Cortex of kidney (tissue), 1 donor: ENCODE data around the gene CYP4F22.
"Not testable (repeated sequence)": the region's sequence is repeated elsewhere in the genome, so short reads cannot be mapped to it uniquely, and the experiment has no call there.

Source experiments
- DNase-seq: peaks from one replicate; lab custom pipeline; 2025; lab: John Stamatoyannopoulos, UW

CYP4F22 gene

GRCh38 chr19:15488489-15489226 is 19.7 kb upstream of the CYP4F22 start:
- no peak for DNase-seq

DNA sequence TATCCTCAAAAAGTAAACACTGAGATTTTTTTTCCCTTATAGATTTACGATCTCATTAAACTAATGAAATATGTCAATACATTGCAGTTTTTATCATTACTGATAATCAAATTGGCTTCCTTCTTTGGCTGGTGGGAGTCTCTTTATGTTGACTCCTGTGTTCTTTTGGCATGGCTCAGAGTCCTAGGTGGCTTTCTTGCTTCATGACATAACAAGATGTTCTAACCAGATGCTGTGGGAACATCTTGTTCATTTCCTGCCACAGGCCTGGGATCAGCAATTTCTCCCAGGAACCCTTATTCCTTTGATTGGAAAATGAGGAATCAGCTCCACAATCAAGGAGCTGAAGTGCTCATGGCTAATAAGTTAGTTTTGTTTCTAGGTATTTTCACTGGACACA is 13.2 kb upstream of the CYP4F22 start:
- no peak for DNase-seq

DNA sequence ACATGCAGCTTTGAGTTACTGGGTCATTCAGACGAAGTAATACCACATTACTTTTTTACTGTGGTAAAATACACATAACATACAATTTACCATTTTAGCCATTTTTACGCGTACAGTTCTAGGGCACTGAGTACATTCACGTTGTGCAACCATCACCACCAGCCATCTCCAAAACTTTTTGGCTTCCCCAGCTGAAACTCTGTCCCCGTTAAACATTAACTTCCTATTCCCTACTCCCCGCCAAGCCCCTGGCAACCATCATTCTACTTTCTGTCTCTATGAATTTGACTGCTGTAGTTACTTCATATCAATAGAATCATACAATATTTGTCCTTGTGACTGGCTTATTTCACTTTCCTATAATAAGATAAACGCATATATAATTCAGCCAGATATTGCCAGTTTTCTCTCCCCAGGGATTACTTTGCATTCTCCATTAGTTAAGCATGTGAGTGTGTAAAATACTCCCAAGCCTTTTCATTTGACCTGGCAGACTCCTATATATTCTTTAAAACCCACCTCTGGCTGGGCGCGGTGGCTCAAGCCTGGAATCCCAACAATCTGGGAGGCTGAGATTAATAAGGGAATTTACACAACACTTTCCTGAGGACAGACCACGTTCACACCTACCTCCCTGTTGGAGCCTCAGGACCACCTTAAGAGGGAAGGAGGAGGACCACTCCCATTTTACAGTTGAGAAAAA is 10.0 kb upstream of the CYP4F22 start:
- no peak for DNase-seq

- DNase-seq: no peak
Measured at GRCh38 chr19:15498910-15499309, 9.4 kb upstream of the CYP4F22 start.

DNA sequence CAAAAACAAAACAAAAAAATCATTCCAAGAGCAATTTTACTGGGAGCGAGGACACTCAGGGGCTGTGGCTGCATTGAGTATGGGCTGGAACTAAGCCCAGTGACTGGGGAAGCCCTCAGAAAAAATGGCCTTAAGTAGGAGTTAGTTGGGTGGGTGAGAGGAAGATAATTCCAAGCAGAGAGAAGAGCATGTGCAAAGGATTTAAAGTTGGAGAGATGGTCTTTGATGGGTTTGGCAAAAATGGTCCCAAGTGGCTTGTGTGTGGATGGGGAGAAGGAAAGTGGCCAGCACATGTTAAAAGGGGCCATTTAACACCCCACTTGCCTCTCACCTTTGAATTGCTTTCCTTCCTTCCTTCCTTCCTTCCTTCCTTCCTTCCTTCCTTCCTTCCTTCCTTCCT is 6.7 kb upstream of the CYP4F22 start:
- no peak for DNase-seq

DNA sequence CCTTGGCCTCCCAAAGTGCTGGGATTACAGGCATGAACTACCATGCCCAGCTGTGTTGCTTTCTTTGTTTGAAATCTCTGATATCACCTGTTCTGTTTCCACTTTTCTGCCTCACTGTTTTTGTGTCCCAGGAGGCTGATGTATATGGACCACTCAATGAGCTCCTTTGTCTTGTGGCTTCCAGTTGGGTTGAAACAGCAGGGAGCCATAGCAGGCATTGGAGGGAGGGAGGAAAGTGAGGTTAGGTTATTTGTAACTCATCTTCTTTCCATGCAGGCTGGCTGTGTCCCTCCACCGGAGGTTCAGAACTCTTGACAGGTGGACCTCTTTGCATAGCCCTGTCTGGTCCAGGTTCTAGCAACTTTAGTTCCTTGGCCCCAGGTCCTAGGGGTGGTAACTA is 6.1 kb upstream of the CYP4F22 start:
- DNase-seq: no peak

DNA sequence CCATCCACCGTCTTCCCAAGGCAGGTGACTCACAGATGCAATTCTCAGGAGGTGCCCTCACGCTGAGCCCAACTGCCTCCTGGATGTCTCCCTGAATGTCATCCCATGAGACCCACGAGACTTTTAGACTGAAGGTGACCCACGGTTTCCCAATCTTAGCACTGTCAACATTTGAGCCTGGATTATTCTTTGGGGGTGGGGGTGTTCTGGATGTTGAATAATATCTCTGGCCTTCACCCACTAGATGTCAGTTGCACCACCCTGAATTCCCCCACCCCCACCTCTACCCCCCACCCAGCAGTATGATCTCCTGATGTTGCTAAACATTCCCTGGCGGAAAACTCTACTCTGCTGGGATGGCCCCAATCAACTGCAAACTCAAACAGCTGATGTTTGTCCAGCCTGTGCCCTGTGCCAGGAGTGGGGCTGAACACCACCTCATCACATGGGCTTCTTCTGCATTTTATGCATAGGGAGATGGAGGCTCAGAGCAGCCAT is 2.2 kb upstream of the CYP4F22 start:
- DNase-seq: no peak

DNA sequence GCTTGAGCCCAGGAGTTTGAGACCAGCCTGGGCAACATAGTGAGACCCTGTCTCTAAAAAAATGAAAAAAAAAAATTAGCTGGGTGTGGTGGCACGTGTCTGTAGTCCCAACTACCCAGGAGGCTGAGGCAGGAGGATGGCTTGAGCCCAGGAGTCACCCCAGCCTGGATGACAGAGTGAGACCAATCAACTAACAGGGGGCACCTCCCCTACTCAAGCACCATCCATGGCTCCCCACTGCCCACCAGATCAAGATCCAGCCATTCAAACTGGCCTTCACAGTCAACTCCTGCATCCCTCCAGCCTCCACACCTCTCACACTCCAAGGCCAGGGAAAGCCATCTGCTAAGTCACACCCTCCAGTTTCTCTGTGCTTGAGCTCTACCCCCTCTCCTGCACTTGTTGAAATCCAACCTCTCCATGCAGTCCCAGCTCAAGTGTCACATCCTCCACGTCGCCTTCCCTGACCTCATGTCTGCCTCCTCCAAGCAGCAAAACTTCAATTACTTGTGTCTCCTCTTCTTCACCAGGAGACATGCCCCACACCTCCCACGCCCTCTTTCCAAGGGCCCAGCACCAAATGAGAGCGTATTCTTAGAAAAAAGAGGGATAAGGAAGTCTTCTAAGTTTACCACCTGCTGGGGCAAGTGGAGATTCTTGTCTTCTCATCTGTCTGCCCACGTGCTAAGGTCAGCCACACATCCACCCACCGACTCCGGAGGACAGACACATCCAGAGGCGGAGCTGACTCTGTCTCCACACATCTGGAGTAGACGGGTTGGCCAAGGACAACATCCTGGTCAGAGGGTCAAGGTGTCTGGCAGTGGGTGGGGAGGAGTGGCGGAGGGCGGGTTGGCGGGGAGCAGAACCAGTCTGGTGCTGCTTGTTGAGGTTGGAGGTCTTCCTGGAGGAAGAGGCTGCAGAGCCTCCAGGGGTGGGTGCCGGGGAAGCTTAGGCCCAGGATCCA is 974 bp upstream of the CYP4F22 start:
- no peak for DNase-seq

GRCh38 chr19:15511671-15512424 is 3.5 kb downstream of the CYP4F22 start:
- DNase-seq: no peak

DNA sequence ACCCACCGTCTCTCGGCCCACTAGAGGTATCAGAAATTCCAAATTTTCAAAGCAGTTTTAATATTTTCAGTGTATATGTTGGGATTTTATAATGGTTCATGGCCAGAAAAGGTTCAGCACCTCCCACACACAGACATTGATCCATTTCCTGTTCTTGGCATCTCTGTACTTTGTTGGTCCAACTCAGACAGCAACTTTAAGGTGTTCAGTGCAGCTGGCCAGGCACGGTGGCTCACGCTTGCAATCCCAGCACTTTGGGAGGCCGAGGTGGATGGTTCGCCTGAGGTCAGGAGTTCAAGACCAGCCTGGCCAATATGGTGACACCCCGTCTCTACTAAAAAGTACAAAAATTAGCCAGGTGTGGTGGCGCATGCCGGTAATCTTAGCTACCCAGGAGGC is 6.9 kb downstream of the CYP4F22 start:
- DNase-seq: not testable (repeated sequence)

- DNase-seq: no peak
Measured at GRCh38 chr19:15516363-15516762, 8.0 kb downstream of the CYP4F22 start.

DNA sequence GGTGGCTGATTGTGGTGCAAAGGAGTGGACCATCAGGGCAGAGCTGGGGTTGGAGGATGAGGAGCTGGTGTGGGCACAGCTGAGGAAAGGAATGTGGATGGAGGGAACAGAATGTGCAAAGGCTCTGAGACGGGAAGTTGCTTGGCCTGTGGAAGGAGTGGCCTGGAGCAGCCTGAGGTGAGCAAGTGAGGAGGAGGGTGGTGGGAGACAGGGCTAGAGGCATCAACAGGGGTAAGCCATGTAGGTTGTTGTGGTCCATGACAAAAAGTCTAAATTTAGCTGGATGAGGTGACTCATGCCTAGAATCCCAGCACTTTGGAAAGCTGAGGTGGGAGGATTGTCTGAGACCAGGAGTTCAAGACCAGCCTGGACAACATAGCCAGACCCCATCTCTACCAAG is 9.5 kb downstream of the CYP4F22 start:
- DNase-seq: no peak

DNA sequence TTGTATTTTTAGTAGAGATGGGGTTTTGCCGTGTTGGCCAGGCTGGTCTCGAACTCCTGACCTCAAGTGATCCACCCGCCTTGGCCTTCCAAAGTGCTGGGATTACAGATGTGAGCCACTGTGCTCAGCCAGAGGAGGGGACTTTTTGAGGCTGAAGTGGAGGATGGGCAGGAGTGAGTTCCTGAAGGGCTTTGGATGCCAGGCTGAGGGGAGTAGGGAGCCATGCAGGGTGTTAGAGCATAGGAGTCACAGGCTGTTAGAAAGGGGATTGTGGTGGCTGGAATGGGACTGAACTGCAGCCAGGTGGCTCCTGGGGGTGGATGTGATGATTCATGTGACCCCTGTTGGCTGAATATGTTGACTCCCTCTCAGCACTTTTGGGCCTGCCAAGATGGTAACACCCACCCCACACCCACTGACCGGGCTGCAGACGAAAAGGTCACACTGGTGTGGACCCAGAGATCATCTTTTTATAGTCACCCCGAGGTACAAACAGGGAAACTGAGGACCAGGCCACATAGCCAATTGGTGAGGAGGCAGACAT is 11.2 kb downstream of the CYP4F22 start:
- DNase-seq: no peak

- DNase-seq: no peak
Measured at GRCh38 chr19:15524781-15525180, 16.5 kb downstream of the CYP4F22 start.

GRCh38 chr19:15525291-15525690 is 17.0 kb downstream of the CYP4F22 start:
- no peak for DNase-seq

- DNase-seq: no peak
Measured at GRCh38 chr19:15526408-15526807, 18.1 kb downstream of the CYP4F22 start.

DNA sequence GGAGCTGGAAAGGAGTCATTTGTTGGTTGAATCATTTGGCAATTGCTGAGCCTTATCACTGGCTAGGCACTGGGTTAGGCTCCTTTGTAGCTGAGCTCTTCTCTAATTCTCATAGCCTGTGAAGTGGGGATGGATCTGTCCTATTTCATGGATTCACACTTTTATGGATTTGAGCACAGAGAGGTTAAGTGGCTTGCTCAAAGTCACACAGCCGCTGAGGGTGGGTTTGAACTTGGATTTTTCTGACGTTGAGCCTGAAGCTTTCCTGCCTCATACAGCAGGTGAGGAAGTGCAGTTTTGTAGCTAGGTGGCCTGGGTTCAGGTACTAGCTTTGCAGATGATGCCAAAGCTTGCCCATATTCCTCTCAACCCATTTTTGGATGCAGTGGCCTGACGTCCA is 19.4 kb downstream of the CYP4F22 start:
- no peak for DNase-seq

DNA sequence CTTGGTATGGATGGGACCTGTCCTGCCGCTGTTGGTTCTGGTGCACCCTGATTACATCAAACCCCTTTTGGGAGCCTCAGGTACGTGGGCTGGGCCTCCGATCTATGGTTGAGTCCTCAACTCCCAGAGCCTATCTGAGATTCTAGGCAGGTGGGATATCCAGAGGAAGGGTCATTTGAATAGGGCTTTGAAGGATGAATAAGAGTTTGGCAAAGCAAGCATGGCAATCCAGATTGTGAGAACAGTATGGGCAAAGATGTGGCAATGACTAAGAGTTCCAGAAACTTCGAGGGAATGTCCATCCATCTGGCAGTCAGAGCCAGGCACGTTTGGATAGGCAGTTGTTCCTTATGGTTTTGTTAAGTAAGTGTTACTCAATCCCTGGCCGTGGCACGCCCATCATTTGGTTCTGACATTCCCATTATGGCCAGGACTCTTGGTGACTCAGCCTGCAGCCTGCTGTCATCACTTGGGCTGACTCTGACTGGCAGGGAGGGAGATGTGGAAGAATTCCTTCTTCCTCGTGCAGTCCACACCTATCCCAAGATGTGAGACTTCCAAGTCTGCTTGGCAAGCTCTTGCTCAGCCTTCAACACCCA is 21.5 kb downstream of the CYP4F22 start:
- DNase-seq: no peak

GRCh38 chr19:15532779-15533521 is 24.6 kb downstream of the CYP4F22 start:
- DNase-seq: no peak

DNA sequence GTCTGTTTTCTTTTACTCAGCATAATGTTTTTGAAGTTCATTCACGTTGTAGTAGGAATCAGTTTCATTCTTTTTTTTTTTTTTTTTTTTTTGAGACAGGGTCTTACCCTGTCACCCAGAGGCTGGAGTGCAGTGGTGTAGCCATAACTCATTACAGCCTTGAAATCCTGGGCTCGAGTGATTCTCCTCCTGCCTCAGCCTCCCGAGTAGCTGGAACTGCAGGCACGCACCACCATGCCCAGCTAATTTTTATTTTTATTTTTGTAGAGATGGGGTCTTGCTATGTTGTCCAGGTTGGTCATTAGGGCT is 25.2 kb downstream of the CYP4F22 start:
- not testable (repeated sequence) for DNase-seq
